ENCODE results near the gene GMNN.

The GMNN gene

GRCh38 chr6:24807584-24807983 is 32.8 kb downstream of the GMNN start:
- no peak for DNase-seq (ENCODE audit: low read depth)

- DNase-seq (ENCODE audit: low read depth), result no peak
Observed at GRCh38 chr6:24809728-24810127, 35.0 kb downstream of the GMNN start.

GRCh38 chr6:24818346-24818745 is 43.6 kb downstream of the GMNN start:
- DNase-seq (ENCODE audit: low read depth), result no peak

GRCh38 chr6:24821860-24822444 is 47.2 kb downstream of the GMNN start:
- DNase-seq (ENCODE audit: low read depth), result no peak

- no peak for DNase-seq (ENCODE audit: low read depth)
Observed at GRCh38 chr6:24822696-24823095, 48.0 kb downstream of the GMNN start.

- DNase-seq (ENCODE audit: low read depth), result no peak
Observed at GRCh38 chr6:24823185-24823584, 48.4 kb downstream of the GMNN start.

- no peak for DNase-seq (ENCODE audit: low read depth)
Observed at GRCh38 chr6:24824142-24824938, 49.6 kb downstream of the GMNN start.

- DNase-seq (ENCODE audit: low read depth), result no peak
Observed at GRCh38 chr6:24825130-24825630, 50.4 kb downstream of the GMNN start.

- DNase-seq (ENCODE audit: low read depth), result no peak
Observed at GRCh38 chr6:24827162-24827561, 52.4 kb downstream of the GMNN start.

GRCh38 chr6:24827970-24828369 is 53.2 kb downstream of the GMNN start:
- no peak for DNase-seq (ENCODE audit: low read depth)

GRCh38 chr6:24829657-24830056 is 54.9 kb downstream of the GMNN start:
- DNase-seq (ENCODE audit: low read depth), result no peak

- no peak for DNase-seq (ENCODE audit: low read depth)
Observed at GRCh38 chr6:24831771-24832716, 57.3 kb downstream of the GMNN start.

GRCh38 chr6:24832794-24833193 is 58.1 kb downstream of the GMNN start:
- DNase-seq (ENCODE audit: low read depth), result no peak

GRCh38 chr6:24833711-24834386 is 59.1 kb downstream of the GMNN start:
- DNase-seq (ENCODE audit: low read depth), result no peak

Measured in activated T-cell treated with anti-CD3 and anti-CD28 coated beads for 1 hour (primary cell).